HepG2 (cell line): Measurements from ENCODE around the gene CLPTM1L. TPM values are rescaled to one million over a fixed set of nuclear protein-coding genes. Genes with fewer than 3 reads are reported as not detected.
"Not testable (repeated sequence)": the region's sequence is repeated elsewhere in the genome, so short reads cannot be mapped to it uniquely, and the experiment has no call there.

Source experiments
- ATAC-seq: fragments of 200-7000 bp; cut with Tn5 transposase; 3 replicates; pipeline ENCODE4 v1.9.1; 2020; ENCODE audit warnings: mild to moderate bottlenecking, moderate library complexity
- BruUV-seq: library from RNA; stranded (reverse); fragments of 400-500 nt; replicated peaks from 2 replicates; lab custom pipeline; 2021; lab: Mats Ljungman, UMichigan
- CTCF ChIA-PET: fragments of 300-600 bp; formaldehyde crosslinking; extraction: SDS; loops from one replicate; lab custom pipeline; 2021; ENCODE audit warnings: low total read pairs, inconsistent platforms, low intra/inter-chr PET ratio; lab: Yijun Ruan, JAX
- POLR2A ChIA-PET: fragments of 350-600 bp; sonication (Branson Sonifier 250); formaldehyde crosslinking; loops from one replicate; lab custom pipeline; 2020; ENCODE audit warnings: antibody characterized with exemption, inconsistent platforms; lab: Yijun Ruan, JAX
- DNase-seq: peaks from one replicate; pipeline ENCODE4 v3.0.0-alpha.2; 2015; ENCODE audit warnings: low spot score
- FAIRE-seq: peaks from 3 replicates; lab custom pipeline; 2011; peaks lifted over from hg19 to GRCh38; lab: Jason Lieb, UNC
- H2AFZ ChIP-seq: one replicate; pipeline ENCODE4 v1.6.1; 2011; ENCODE audit warnings: low read length, inconsistent platforms
- H3K27ac ChIP-seq: fragments of 300-600 bp; 3 replicates; pipeline ENCODE4 v1.8.0; 2011; ENCODE audit warnings: mixed run types, mild to moderate bottlenecking, mixed read lengths, low read length, inconsistent platforms; ENCODE audit not compliant: insufficient read depth; ENCODE audit errors: extremely low read length
- H3K27me3 ChIP-seq, 2 experiments: fragments of 200-600 bp in 1 of 2; 2 replicates in 1 of 2; 3 replicates in 1 of 2; pipeline versions ENCODE4 v1.6.0 to v1.8.0; 2011; ENCODE audit warnings: low read length in 2 of 2, mild to moderate bottlenecking in 2 of 2, moderate library complexity in 2 of 2, inconsistent platforms in 1 of 2; ENCODE audit not compliant: insufficient read depth in 2 of 2, control insufficient read depth in 1 of 2
- H3K36me3 ChIP-seq, 2 experiments: fragments of 200-600 bp in 1 of 2; replicated peaks in 1 of 2; 2 replicates in 1 of 2; 3 replicates in 1 of 2; pipeline versions ENCODE4 v1.5.1 to v1.8.0; 2011; ENCODE audit warnings: low read length in 2 of 2, inconsistent platforms in 1 of 2; ENCODE audit not compliant: insufficient read depth in 2 of 2, control insufficient read depth in 1 of 2
- H3K4me1 ChIP-seq: 2 replicates; pipeline ENCODE4 v1.5.1; 2012; ENCODE audit warnings: low read length, inconsistent platforms; ENCODE audit not compliant: insufficient read depth
- H3K4me2 ChIP-seq: 2 replicates; pipeline ENCODE4 v1.6.0; 2011; ENCODE audit warnings: low read depth, low read length, inconsistent platforms
- H3K4me3 ChIP-seq, 3 experiments: fragments of 200-600 bp in 1 of 3; sonication (generic), shearing (Covaris generic) in 1 of 3; replicated peaks in 1 of 3; 2 replicates each; pipeline ENCODE4 v1.5.1; 2011 to 2016; ENCODE audit warnings: low read length in 3 of 3, inconsistent platforms in 2 of 3, low read depth in 2 of 3, mild to moderate bottlenecking in 2 of 3, control low read depth in 1 of 3, mixed read lengths in 1 of 3; ENCODE audit not compliant: insufficient read depth in 1 of 3
- H3K79me2 ChIP-seq: one replicate; pipeline ENCODE4 v1.6.1; 2011; ENCODE audit warnings: low read length, inconsistent platforms; ENCODE audit not compliant: insufficient read depth
- H3K9ac ChIP-seq: 2 replicates; pipeline ENCODE4 v1.6.0; 2011; ENCODE audit warnings: mild to moderate bottlenecking, low read depth, low read length, inconsistent platforms; ENCODE audit not compliant: insufficient read depth
- H3K9me3 ChIP-seq: 2 replicates; pipeline ENCODE4 v1.5.1; 2012; ENCODE audit warnings: mild to moderate bottlenecking, low read length
- H4K20me1 ChIP-seq: 2 replicates; pipeline ENCODE4 v1.6.0; 2011; ENCODE audit warnings: inconsistent platforms, mild to moderate bottlenecking, low read length, moderate library complexity; ENCODE audit not compliant: insufficient read depth
- EEA1 ChIP-seq: sonication (generic); formaldehyde crosslinking; IDR thresholded peaks from 2 replicates; pipeline ENCODE4 v1.5.1; 2020; ENCODE audit warnings: mild to moderate bottlenecking, missing genetic modification reagents, borderline replicate concordance
- RAD51 ChIP-seq: fragments of 450-650 bp; IDR thresholded peaks from 2 replicates; pipeline ENCODE4 v1.6.1; 2016; ENCODE audit warnings: borderline replicate concordance
- ZNF354B ChIP-seq: sonication (generic); formaldehyde crosslinking; IDR thresholded peaks from 2 replicates; pipeline ENCODE4 v1.8.0; 2022; ENCODE audit warnings: mild to moderate bottlenecking, missing genetic modification reagents
- WGBS: methylation state at CpG from one replicate; pipeline ENCODE4 v1.1.6; 2017; ENCODE audit warnings: low lambda C conversion rate; 5-methylcytosine and 5-hydroxymethylcytosine counted together
- in situ Hi-C: cut with HindIII; loops from 2 replicates; pipeline ENCODE4 v1.10.0; 2017; ENCODE audit warnings: low pct_unique_long_range_greater_than_20kb; ENCODE audit not compliant: extremely low pct_ligation_motif_present
- intact Hi-C: fragments of 100-400 bp; cut with micrococcal nuclease; formaldehyde crosslinking; loops from one replicate; pipeline ENCODE4 v1.10.0; 2022; ENCODE audit not compliant: unreplicated experiment
- polyA plus RNA-seq, 8 experiments: library from polyadenylated mRNA; depleted of rRNA in 3 of 8; stranded (reverse) in 7 of 8; unstranded in 1 of 8; fragments of >200 nt; fragmentation: Illumina TruSeq in 4 of 8; extraction: Trizol in 4 of 8; gene quantifications; 2 replicates each; pipeline versions ENCODE4 v1.2.1 to v1.2.3, GENCODE V29; 2011 to 2016; ENCODE audit warnings: low read depth in 4 of 8, missing spikeins in 1 of 8, mixed read lengths in 1 of 8; ENCODE audit not compliant: insufficient read depth in 1 of 8
- total RNA-seq, 5 experiments: library from RNA; depleted of rRNA; stranded (reverse); fragments of >200 nt; fragmentation: Illumina TruSeq; extraction: Trizol; gene quantifications; 2 replicates each; pipeline ENCODE4 v1.2.3, GENCODE V29; 2016; ENCODE audit warnings: low read depth in 1 of 5
- TF ChIP-seq, protein P1 (sequence below): IDR thresholded peaks from 2 replicates; pipeline ENCODE4 v1.6.1; 2016; ENCODE audit warnings: low read depth, control low read depth
- TF ChIP-seq, protein P2 (sequence below): fragments of 450-650 bp; IDR thresholded peaks from 2 replicates; pipeline ENCODE4 v1.6.1; 2016

The CLPTM1L gene
- total and polyA plus RNA-seq, 2 of the 13 experiments (the other 11 are each of a cell fraction or from before 2014, with no cell fraction given): 80.3 to 124 TPM

DNA sequence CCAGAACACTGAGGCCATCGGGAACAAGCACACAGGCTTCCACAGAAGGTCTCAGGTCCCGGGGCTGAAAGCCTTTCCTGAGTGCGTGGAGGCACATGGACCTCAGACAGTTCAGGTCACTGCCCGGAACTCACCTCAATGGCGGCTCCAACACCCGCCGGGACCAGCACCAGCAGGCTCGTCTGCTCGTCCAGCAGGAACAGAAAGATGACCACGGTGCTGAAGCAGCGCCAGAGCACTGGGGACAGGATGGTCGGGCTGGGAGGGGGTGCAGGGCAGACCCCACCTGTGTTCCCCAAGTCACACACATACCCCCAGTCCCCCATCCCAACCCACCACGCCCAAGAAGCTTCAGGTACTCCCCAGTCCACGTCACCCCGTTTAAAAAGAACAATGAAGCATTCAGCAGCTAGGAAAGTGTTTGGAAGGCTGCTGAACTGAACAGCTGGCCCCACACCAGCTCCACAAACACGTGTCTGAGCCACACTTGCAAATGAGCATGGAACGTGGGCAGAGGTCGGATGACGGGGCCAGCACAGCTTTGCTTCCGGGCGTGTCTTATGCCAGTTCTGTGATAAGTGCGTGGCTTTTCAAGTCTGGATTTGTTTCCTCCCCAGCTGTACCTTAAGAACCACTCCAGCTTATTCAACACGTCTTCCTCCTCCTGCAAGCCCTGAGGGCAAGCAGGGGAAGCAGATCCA lies 14.6 kb downstream of the CLPTM1L start:
- in situ Hi-C loops (no loop called here), intact Hi-C loops (no loop called here)
- Histone ChIP-seq H3K9ac (no peak overlapping the region), H2AFZ (no peak overlapping the region), H3K36me3 (peaks cover 19 to 40% of the 10 kb centered on the region in 2 experiments; a peak in 4 of 5 replicates), H3K9me3 (no peaks in the 10 kb centered on the region), H3K4me3 (no peak overlapping the region), H3K79me2 (no peaks in the 10 kb centered on the region), H3K27ac (no peak overlapping the region), H3K4me1 (peaks cover 28% of the 10 kb centered on the region), H3K27me3 (no peaks in the 10 kb centered on the region), H3K4me2 (no peak overlapping the region), H4K20me1 (peaks cover 27% of the 10 kb centered on the region)
- no TSS peak for BruUV-seq
- no peak for ATAC-seq
- no peak for TF ChIP-seq ZNF354B (CRISPR knock-in tag)
- TF ChIP-seq, protein P1, sequence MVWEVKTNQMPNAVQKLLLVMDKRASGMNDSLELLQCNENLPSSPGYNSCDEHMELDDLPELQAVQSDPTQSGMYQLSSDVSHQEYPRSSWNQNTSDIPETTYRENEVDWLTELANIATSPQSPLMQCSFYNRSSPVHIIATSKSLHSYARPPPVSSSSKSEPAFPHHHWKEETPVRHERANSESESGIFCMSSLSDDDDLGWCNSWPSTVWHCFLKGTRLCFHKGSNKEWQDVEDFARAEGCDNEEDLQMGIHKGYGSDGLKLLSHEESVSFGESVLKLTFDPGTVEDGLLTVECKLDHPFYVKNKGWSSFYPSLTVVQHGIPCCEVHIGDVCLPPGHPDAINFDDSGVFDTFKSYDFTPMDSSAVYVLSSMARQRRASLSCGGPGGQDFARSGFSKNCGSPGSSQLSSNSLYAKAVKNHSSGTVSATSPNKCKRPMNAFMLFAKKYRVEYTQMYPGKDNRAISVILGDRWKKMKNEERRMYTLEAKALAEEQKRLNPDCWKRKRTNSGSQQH (CRISPR knock-in tag): no peak
- TF ChIP-seq RAD51: no peak
- 93% methylated on average over 11 of the region's 23 CpGs for WGBS
- no peak for DNase-seq
- ChIA-PET POLR2A (no interaction called here), CTCF (no interaction called here)
- no peak for FAIRE-seq

DNA sequence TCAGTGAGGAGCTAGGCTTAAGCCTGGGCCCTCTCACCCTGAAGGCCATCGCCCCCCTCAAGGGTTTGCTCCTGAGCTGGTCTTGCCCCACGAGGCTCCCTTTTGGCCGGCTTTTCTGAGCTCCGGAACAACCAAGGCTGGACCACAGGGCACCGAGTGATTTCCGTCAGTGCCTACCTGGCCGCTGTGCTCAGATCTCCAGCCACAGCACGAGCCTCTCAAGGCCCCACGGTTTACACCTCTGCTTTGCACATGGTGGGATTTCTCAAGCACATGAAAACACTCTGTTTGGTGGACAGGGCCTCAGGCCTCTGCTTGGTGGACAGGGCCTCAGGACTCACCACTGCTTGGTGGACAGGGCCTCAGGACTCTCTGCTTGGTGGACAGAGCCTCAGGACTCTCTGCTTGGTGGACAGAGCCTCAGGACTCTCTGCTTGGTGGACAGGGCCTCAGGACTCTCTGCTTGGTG lies 15.8 kb downstream of the CLPTM1L start:
- WGBS: 100% methylated on average over 1 of the region's 9 CpGs
- ATAC-seq: no peak
- in situ Hi-C loops (no loop called here), intact Hi-C loops (no loop called here)
- Histone ChIP-seq H3K36me3 (peaks cover 24 to 41% of the 10 kb centered on the region in 2 experiments; a peak in 4 of 5 replicates), H3K9me3 (no peaks in the 10 kb centered on the region), H3K4me2 (no peak overlapping the region), H4K20me1 (peaks cover 27% of the 10 kb centered on the region), H3K79me2 (no peaks in the 10 kb centered on the region), H3K27ac (no peak overlapping the region), H3K9ac (no peak overlapping the region), H2AFZ (no peak overlapping the region), H3K4me1 (peaks cover 28% of the 10 kb centered on the region), H3K4me3 (no peak overlapping the region), H3K27me3 (no peaks in the 10 kb centered on the region)
- CTCF ChIA-PET: no interaction called here
- no peak for FAIRE-seq
- DNase-seq: no peak
- BruUV-seq: no TSS peak
- no peak for TF ChIP-seq EEA1
- TF ChIP-seq, protein P2, sequence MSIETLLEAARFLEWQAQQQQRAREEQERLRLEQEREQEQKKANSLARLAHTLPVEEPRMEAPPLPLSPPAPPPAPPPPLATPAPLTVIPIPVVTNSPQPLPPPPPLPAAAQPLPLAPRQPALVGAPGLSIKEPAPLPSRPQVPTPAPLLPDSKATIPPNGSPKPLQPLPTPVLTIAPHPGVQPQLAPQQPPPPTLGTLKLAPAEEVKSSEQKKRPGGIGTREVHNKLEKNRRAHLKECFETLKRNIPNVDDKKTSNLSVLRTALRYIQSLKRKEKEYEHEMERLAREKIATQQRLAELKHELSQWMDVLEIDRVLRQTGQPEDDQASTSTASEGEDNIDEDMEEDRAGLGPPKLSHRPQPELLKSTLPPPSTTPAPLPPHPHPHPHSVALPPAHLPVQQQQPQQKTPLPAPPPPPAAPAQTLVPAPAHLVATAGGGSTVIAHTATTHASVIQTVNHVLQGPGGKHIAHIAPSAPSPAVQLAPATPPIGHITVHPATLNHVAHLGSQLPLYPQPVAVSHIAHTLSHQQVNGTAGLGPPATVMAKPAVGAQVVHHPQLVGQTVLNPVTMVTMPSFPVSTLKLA: peak; percentile 63
- POLR2A ChIA-PET: interaction anchor here (0.9 to 3.1 kb wide), 3 partner anchors 13 to 18 kb away, joined by 3 to 12 read pairs (median 3); partner anchors contain the start of gene CLPTM1L

DNA sequence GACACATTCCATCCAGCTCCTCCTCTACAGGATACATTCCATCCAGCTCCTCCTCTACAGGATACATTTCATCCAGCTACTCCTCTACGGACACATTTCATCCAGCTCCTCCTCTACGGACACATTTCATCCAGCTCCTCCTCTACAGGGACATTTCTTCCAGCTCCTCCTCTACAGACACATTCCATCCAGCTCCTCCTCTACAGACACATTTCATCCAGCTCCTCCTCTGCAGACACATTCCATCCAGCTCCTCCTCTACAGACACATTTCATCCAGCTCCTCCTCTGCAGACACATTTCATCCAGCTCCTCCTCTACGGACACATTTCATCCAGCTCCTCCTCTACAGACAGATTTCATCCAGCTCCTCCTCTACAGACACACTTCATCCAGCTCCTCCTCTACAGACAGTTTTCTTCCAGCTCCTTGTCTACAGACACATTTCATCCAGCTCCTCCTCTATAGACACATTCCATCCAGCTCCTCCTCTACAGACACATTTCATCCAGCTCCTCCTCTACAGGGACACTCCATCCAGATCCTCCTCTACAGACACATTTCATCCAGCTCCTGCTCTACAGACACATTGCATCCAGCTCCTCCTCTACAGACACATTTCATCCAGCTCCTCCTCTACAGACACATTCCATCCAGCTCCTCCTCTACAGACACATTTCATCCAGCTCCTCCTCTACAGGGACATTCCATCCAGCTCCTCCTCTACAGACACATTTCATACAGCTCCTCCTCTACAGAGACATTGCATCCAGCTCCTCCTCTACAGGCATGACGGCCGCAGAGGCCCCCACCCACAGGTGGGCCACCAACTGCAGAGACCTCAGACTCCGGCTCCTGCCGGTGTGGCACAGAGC lies 16.4 kb downstream of the CLPTM1L start:
- H3K79me2 ChIP-seq, BruUV-seq, H3K27me3 ChIP-seq, CTCF ChIA-PET, H3K4me3 ChIP-seq, intact Hi-C loops, ATAC-seq, H3K9ac ChIP-seq, FAIRE-seq, H3K27ac ChIP-seq, H2AFZ ChIP-seq, H3K9me3 ChIP-seq, H3K4me2 ChIP-seq, in situ Hi-C loops: not testable (repeated sequence)
- 52% methylated on average over 7 of the region's 7 CpGs for WGBS
- DNase-seq: peak; percentile 51
- POLR2A ChIA-PET: interaction anchor here (0.9 to 3.1 kb wide), 3 partner anchors 13 to 19 kb away, joined by 3 to 12 read pairs (median 3); partner anchors contain the start of gene CLPTM1L
- Histone ChIP-seq H3K36me3 (peaks cover 27 to 37% of the 10 kb centered on the region in 2 experiments; a peak in 4 of 5 replicates), H3K4me1 (peaks cover 28% of the 10 kb centered on the region), H4K20me1 (peaks cover 24% of the 10 kb centered on the region)
